Fibroblast of lung (primary cell): ENCODE results near the gene ARMH4. TPM values are rescaled to one million over a fixed set of nuclear protein-coding genes. Genes with fewer than 3 reads are reported as not detected.

ENCODE experiments used
- DNase-seq, 2 donors: peaks; one replicate each; pipeline versions ENCODE4 v3.0.0 to v3.0.0-alpha.2; 2010; ENCODE audit warnings: low read depth in 2 of 2
- H2AFZ ChIP-seq: 2 replicates; pipeline ENCODE4 v1.5.1; 2012; ENCODE audit warnings: low read length, control low read depth, inconsistent platforms
- H3K27ac ChIP-seq: 2 replicates; pipeline ENCODE4 v1.5.1; 2011; ENCODE audit warnings: low read length, control low read depth; ENCODE audit not compliant: insufficient read depth
- H3K27me3 ChIP-seq: 2 replicates; pipeline ENCODE4 v1.5.1; 2011; ENCODE audit warnings: mild to moderate bottlenecking, low read length; ENCODE audit not compliant: control insufficient read depth, insufficient read depth
- H3K36me3 ChIP-seq: 2 replicates; pipeline ENCODE4 v1.5.1; 2011; ENCODE audit warnings: low read length; ENCODE audit not compliant: control insufficient read depth, insufficient read depth
- H3K4me1 ChIP-seq: 2 replicates; pipeline ENCODE4 v1.5.1; 2011; ENCODE audit warnings: low read length; ENCODE audit not compliant: control insufficient read depth, insufficient read depth; ENCODE audit errors: extremely low read depth
- H3K4me2 ChIP-seq: 2 replicates; pipeline ENCODE4 v1.5.1; 2011; ENCODE audit warnings: low read length, control low read depth; ENCODE audit not compliant: insufficient read depth; ENCODE audit errors: extremely low read depth
- H3K4me3 ChIP-seq, 4 experiments: fragments of 200-600 bp in 1 of 4; sonication (generic) in 1 of 4; replicated peaks in 1 of 4; 2 replicates each; pipeline ENCODE4 v1.5.1; 2011 to 2016; ENCODE audit warnings: low read length in 4 of 4, low read depth in 3 of 4, mild to moderate bottlenecking in 3 of 4, control low read depth in 2 of 4, inconsistent platforms in 1 of 4, mixed read lengths in 1 of 4; ENCODE audit not compliant: insufficient read depth in 1 of 4; ENCODE audit errors: control extremely low read depth in 1 of 4
- H3K79me2 ChIP-seq: 2 replicates; pipeline ENCODE4 v1.5.1; 2012; ENCODE audit warnings: mild to moderate bottlenecking, low read length, inconsistent platforms; ENCODE audit not compliant: control insufficient read depth, insufficient read depth
- H3K9ac ChIP-seq: 2 replicates; pipeline ENCODE4 v1.5.1; 2011; ENCODE audit warnings: mild to moderate bottlenecking, low read length, control low read depth; ENCODE audit not compliant: insufficient read depth
- H3K9me3 ChIP-seq: 2 replicates; pipeline ENCODE4 v1.5.1; 2012; ENCODE audit warnings: low read depth, low read length; ENCODE audit not compliant: control insufficient read depth, insufficient read depth
- H4K20me1 ChIP-seq: 2 replicates; pipeline ENCODE4 v1.5.1; 2011; ENCODE audit warnings: low read length; ENCODE audit not compliant: control insufficient read depth, insufficient read depth; ENCODE audit errors: extremely low read depth
- EZH2 ChIP-seq: IDR thresholded peaks from 2 replicates; pipeline ENCODE4 v1.5.1; 2012; ENCODE audit warnings: low read length, control low read depth, mild to moderate bottlenecking; ENCODE audit errors: missing control alignments
- polyA plus RNA-seq, 2 donors: library from polyadenylated mRNA; depleted of rRNA in 1 of 2; stranded (reverse) in 1 of 2; unstranded in 1 of 2; fragments of >200 nt; gene quantifications; 2 replicates each; pipeline ENCODE4 v1.2.1, GENCODE V29; 2011 to 2012; ENCODE audit warnings: missing spikeins in 1 of 2
- total RNA-seq: library from RNA; depleted of rRNA; stranded (reverse); fragments of >200 nt; gene quantifications from 2 replicates; pipeline ENCODE4 v1.2.1, GENCODE V29; 2014
- TF ChIP-seq, protein P1 (sequence below), 2 donors: IDR thresholded peaks in 1 of 2; conservative IDR thresholded peaks in 1 of 2; 1 replicate in 1 of 2; 2 replicates in 1 of 2; pipeline ENCODE4 v1.5.1; 2011 to 2012; ENCODE audit warnings: low read length in 2 of 2, control low read depth in 1 of 2, inconsistent platforms in 1 of 2, low read depth in 1 of 2, mild to moderate bottlenecking in 1 of 2

Gene ARMH4
- total and polyA plus RNA-seq, 2 donors (not counting 1 experiment from before 2014, with no cell fraction given) = 6.3 to 6.8 TPM

DNA sequence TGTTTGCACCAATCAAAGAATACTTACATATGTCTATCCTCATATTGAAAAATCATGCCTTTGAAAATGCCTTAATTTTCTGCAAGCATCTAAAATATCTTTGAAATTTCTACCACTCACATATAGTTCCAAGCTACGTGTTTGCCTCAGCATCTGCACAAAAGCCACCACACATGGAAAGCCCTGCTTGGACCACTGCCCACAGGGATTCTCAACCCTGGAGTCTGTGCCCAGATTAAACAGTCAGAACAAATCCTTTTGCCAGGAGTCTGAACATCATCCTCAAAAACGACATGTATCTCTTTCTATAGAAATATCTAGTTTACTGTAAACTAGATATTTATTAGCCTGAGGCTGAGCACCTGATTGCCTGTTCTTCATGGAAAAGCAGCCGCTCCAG lies 32.6 kb downstream of the ARMH4 start:
- no peak for DNase-seq
- TF ChIP-seq EZH2 = no peak
- TF ChIP-seq, protein P1, sequence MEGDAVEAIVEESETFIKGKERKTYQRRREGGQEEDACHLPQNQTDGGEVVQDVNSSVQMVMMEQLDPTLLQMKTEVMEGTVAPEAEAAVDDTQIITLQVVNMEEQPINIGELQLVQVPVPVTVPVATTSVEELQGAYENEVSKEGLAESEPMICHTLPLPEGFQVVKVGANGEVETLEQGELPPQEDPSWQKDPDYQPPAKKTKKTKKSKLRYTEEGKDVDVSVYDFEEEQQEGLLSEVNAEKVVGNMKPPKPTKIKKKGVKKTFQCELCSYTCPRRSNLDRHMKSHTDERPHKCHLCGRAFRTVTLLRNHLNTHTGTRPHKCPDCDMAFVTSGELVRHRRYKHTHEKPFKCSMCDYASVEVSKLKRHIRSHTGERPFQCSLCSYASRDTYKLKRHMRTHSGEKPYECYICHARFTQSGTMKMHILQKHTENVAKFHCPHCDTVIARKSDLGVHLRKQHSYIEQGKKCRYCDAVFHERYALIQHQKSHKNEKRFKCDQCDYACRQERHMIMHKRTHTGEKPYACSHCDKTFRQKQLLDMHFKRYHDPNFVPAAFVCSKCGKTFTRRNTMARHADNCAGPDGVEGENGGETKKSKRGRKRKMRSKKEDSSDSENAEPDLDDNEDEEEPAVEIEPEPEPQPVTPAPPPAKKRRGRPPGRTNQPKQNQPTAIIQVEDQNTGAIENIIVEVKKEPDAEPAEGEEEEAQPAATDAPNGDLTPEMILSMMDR (conservative IDR thresholded peaks at IDR 0.05 in 1 of 2, IDR thresholded peaks at IDR 0.05 in 1 of 2; ENCODE audit: low read depth in 1 of 2, low read length in 2 of 2) = no peak

DNA sequence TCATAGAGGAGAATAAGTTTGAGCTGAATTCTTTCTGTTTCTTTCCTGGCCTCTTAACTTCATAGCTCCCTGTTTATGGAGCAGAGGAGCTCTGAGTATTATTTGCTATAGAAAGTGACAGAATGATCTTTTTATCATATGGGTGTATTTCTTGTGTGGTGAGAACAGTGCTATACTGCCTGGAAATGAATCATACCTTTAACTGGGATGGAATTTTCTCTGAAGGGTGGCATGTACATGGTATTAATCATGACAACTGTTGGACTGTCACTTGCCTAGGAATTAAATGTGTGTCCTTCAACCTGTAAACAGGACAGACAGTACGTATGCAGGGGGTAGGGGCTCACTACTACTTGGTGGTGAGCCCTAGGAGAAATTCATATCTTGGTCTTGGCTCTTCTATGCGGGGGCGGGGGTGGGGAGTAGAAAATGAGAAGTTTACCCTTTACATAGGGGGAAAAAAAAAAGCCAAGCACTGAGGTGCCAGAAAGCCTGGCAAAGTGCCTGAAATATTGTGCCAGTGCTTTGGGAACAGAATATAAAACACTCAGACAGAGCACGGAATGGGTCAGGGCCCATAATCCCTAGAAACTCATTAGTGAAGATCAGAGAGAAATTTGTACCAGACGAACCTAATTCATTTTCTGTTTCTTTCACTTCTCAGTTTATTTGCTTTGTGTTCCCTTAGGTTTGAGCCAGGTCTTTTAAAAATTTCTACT lies 33.8 kb downstream of the ARMH4 start:
- Histone ChIP-seq H2AFZ (no peak overlapping the region), H3K4me1 (no peaks in the 10 kb centered on the region), H3K9me3 (no peaks in the 10 kb centered on the region), H4K20me1 (no peaks in the 10 kb centered on the region), H3K4me3 (no peak overlapping the region), H3K36me3 (no peaks in the 10 kb centered on the region), H3K27me3 (no peaks in the 10 kb centered on the region), H3K9ac (no peak overlapping the region), H3K79me2 (no peaks in the 10 kb centered on the region), H3K27ac (no peak overlapping the region), H3K4me2 (no peak overlapping the region)
- no peak for TF ChIP-seq EZH2
- TF ChIP-seq, protein P1 (conservative IDR thresholded peaks at IDR 0.05 in 1 of 2, IDR thresholded peaks at IDR 0.05 in 1 of 2; ENCODE audit: low read depth in 1 of 2, low read length in 2 of 2) = no peak
- DNase-seq = peak in 1 of 2 donors; percentile 19

More for the DNA sequence above, 32.6 kb downstream of the ARMH4 start:
- no peak overlapping the region for H3K4me3 ChIP-seq
- no peaks in the 10 kb centered on the region for H3K9me3 ChIP-seq
- no peak overlapping the region for H3K9ac ChIP-seq
- no peaks in the 10 kb centered on the region for H3K27me3 ChIP-seq
- no peaks in the 10 kb centered on the region for H3K79me2 ChIP-seq
- no peaks in the 10 kb centered on the region for H4K20me1 ChIP-seq
- H3K4me2 ChIP-seq = no peak overlapping the region
- H2AFZ ChIP-seq = no peak overlapping the region
- no peak overlapping the region for H3K27ac ChIP-seq
- no peaks in the 10 kb centered on the region for H3K4me1 ChIP-seq
- no peaks in the 10 kb centered on the region for H3K36me3 ChIP-seq

DNA sequence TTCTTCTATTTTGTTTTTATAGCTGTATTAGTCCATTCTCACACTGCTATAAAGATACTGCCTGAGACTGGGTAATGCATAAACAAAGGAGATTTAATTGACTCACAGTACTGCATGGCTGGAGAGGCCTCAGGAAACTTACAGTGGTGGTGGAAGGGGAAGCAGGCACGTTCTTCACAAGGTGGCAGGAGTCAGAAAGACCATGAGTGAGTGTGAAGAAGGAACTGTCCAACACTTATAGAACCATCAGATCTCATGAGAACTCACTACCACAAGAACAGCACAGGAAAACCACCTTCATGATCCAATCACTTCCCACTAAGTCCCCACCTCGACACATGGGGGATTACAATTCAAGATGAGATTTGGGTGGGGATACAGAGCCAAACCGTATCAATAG lies 42.3 kb downstream of the ARMH4 start:
- H3K27me3 ChIP-seq = peaks cover 4% of the 10 kb centered on the region
- no peak overlapping the region for H3K9ac ChIP-seq
- no peak overlapping the region for H3K27ac ChIP-seq
- H3K4me3 ChIP-seq = no peak overlapping the region
- H3K4me2 ChIP-seq = no peak overlapping the region
- no peaks in the 10 kb centered on the region for H3K36me3 ChIP-seq
- DNase-seq = no peak
- H2AFZ ChIP-seq = no peak overlapping the region
- no peaks in the 10 kb centered on the region for H3K79me2 ChIP-seq
- no peaks in the 10 kb centered on the region for H3K4me1 ChIP-seq
- H4K20me1 ChIP-seq = no peaks in the 10 kb centered on the region
- TF ChIP-seq EZH2 = no peak
- TF ChIP-seq, protein P1 (conservative IDR thresholded peaks at IDR 0.05 in 1 of 2, IDR thresholded peaks at IDR 0.05 in 1 of 2; ENCODE audit: low read depth in 1 of 2, low read length in 2 of 2) = no peak
- H3K9me3 ChIP-seq = no peaks in the 10 kb centered on the region
